Activated T-helper 17 cell treated with anti-CD3 and anti-CD28 coated beads, Interleukin-2, amount 50 U/mL, for 72 hours (primary cell): Measurements from ENCODE around the gene HMGN4. TPM values are rescaled to one million over a fixed set of nuclear protein-coding genes. Genes with fewer than 3 reads are reported as not detected.

Experiments used
- ATAC-seq: fragments of 150-1000 bp; cut with Tn5 transposase; replicated peaks from 2 replicates; pipeline ENCODE4 v1.10.0; 2021; ENCODE audit warnings: mild to moderate bottlenecking, moderate library complexity
- H3K27ac Mint-ChIP-seq: one replicate; pipeline ENCODE4 v1.8.0; 2022; ENCODE audit warnings: mixed read lengths
- H3K27me3 Mint-ChIP-seq: one replicate; pipeline ENCODE4 v1.8.0; 2022; ENCODE audit warnings: mixed read lengths
- H3K36me3 Mint-ChIP-seq: one replicate; pipeline ENCODE4 v1.8.0; 2022; ENCODE audit warnings: low read depth, mild to moderate bottlenecking, mixed read lengths
- H3K4me1 Mint-ChIP-seq: one replicate; pipeline ENCODE4 v1.8.0; 2022; ENCODE audit warnings: mixed read lengths
- H3K4me3 Mint-ChIP-seq: one replicate; pipeline ENCODE4 v1.8.0; 2022; ENCODE audit warnings: mild to moderate bottlenecking, mixed read lengths
- H3K9me3 Mint-ChIP-seq: one replicate; pipeline ENCODE4 v1.8.0; 2022; ENCODE audit warnings: mixed read lengths
- total RNA-seq, 2 donors: library from RNA; stranded (reverse); gene quantifications; one replicate each; pipeline ENCODE4 v1.2.3, GENCODE V29; 2022

HMGN4 gene
- total RNA-seq, 2 donors from 2014 or later = 84.3 to 90.3 TPM

- Mint-ChIP-seq H3K4me3 (no peak overlapping the region), H3K4me1 (peaks cover 16% of the 10 kb centered on the region), H3K36me3 (no peaks in the 10 kb centered on the region), H3K27ac (no peak overlapping the region), H3K9me3 (no peaks in the 10 kb centered on the region), H3K27me3 (peaks cover 21% of the 10 kb centered on the region)
- no peak for ATAC-seq
These were observed 56.8 kb downstream of the HMGN4 start for GRCh38 chr6:26594730-26595632.

GRCh38 chr6:26595669-26596269 is 57.6 kb downstream of the HMGN4 start:
- H3K27me3 Mint-ChIP-seq = peaks cover 21% of the 10 kb centered on the region
- H3K9me3 Mint-ChIP-seq = no peaks in the 10 kb centered on the region
- no peak overlapping the region for H3K4me3 Mint-ChIP-seq
- H3K4me1 Mint-ChIP-seq = peaks cover 21% of the 10 kb centered on the region
- peak; percentile 70 for ATAC-seq
- no peak overlapping the region for H3K27ac Mint-ChIP-seq
- H3K36me3 Mint-ChIP-seq = peaks cover 5% of the 10 kb centered on the region

Other genes starting within 250 kb of the HMGN4 start
- gene BTN3A2, start 173.2 kb upstream of the HMGN4 start, total RNA-seq = 100 to 1,000 TPM in 1 of 2 donors, 10 to 100 TPM in 1; 70.5 to 134 TPM
- gene BTN2A2, start 155.3 kb upstream of the HMGN4 start, total RNA-seq = 10 to 100 TPM; 20.7 to 46.3 TPM
- 10 to 100 TPM; 35.1 to 70.0 TPM for gene BTN3A1, start 136.1 kb upstream of the HMGN4 start, total RNA-seq
- 10 to 100 TPM; 31.1 to 77.1 TPM for gene BTN3A3, start 97.9 kb upstream of the HMGN4 start, total RNA-seq
- gene BTN2A1, start 80.4 kb upstream of the HMGN4 start, total RNA-seq = 10 to 100 TPM; 26.1 to 36.3 TPM
- gene BTN1A1, start 38.1 kb upstream of the HMGN4 start, total RNA-seq = under 1 TPM in 1 of 2 donors, not detected in 1; 0.21 TPM
- 10 to 100 TPM; 24.5 to 30.0 TPM for gene ABT1, start 58.6 kb downstream of the HMGN4 start, total RNA-seq
- gene ZNF322, start 121.4 kb downstream of the HMGN4 start, total RNA-seq = 1 to 10 TPM; 9.4 to 9.7 TPM